Islet of Langerhans (tissue), 1 donor: ENCODE measurements around the gene PARN.
"Not testable (repeated sequence)": the region's sequence is repeated elsewhere in the genome, so short reads cannot be mapped to it uniquely, and the experiment has no call there.

Source experiments
- FAIRE-seq: peaks from one replicate; lab custom pipeline; 2011; peaks lifted over from hg19 to GRCh38; lab: Jason Lieb, UNC

The PARN gene

GRCh38 chr16:14472357-14472756 is 157.7 kb downstream of the PARN start:
- FAIRE-seq = no peak

- FAIRE-seq = no peak
Observed at GRCh38 chr16:14470788-14471187, 159.3 kb downstream of the PARN start.

GRCh38 chr16:14465799-14466198 is 164.3 kb downstream of the PARN start:
- FAIRE-seq = no peak

- FAIRE-seq = no peak
Observed at GRCh38 chr16:14464796-14465195, 165.3 kb downstream of the PARN start.

GRCh38 chr16:14464192-14464591 is 165.9 kb downstream of the PARN start:
- no peak for FAIRE-seq

- no peak for FAIRE-seq
Observed at GRCh38 chr16:14462811-14463210, 167.2 kb downstream of the PARN start.

- no peak for FAIRE-seq
Observed at GRCh38 chr16:14460726-14461125, 169.3 kb downstream of the PARN start.

GRCh38 chr16:14458576-14458975 is 171.5 kb downstream of the PARN start:
- no peak for FAIRE-seq

- no peak for FAIRE-seq
Observed at GRCh38 chr16:14456793-14457481, 173.1 kb downstream of the PARN start.

- FAIRE-seq = no peak
Observed at GRCh38 chr16:14455573-14455972, 174.5 kb downstream of the PARN start.

GRCh38 chr16:14454391-14454790 is 175.7 kb downstream of the PARN start:
- FAIRE-seq = no peak

GRCh38 chr16:14452066-14452465 is 178.0 kb downstream of the PARN start:
- FAIRE-seq = no peak

GRCh38 chr16:14450846-14451245 is 179.2 kb downstream of the PARN start:
- FAIRE-seq = no peak

GRCh38 chr16:14449790-14450480 is 180.1 kb downstream of the PARN start:
- no peak for FAIRE-seq

- FAIRE-seq = no peak
Observed at GRCh38 chr16:14449334-14449733, 180.7 kb downstream of the PARN start.

- no peak for FAIRE-seq
Observed at GRCh38 chr16:14448879-14449278, 181.2 kb downstream of the PARN start.

GRCh38 chr16:14447783-14448182 is 182.3 kb downstream of the PARN start:
- FAIRE-seq = no peak

- FAIRE-seq = no peak
Observed at GRCh38 chr16:14446796-14447195, 183.3 kb downstream of the PARN start.

- no peak for FAIRE-seq
Observed at GRCh38 chr16:14445937-14446715, 183.9 kb downstream of the PARN start.

GRCh38 chr16:14444979-14445810 is 184.9 kb downstream of the PARN start:
- no peak for FAIRE-seq

- not testable (repeated sequence) for FAIRE-seq
Observed at GRCh38 chr16:14441533-14441932, 188.5 kb downstream of the PARN start.

GRCh38 chr16:14438256-14438655 is 191.8 kb downstream of the PARN start:
- FAIRE-seq = no peak
